K562 (cell line): ENCODE measurements around the gene TSHZ1. TPM values are rescaled to one million over a fixed set of nuclear protein-coding genes. Genes with fewer than 3 reads are reported as not detected.

Source experiments
- AFF1 ChIP-seq, 2 experiments: fragments of 450-650 bp; IDR thresholded peaks; 2 replicates each; pipeline ENCODE4 v1.6.1; 2018; ENCODE audit warnings: mild to moderate bottlenecking in 2 of 2, low read depth in 1 of 2; ENCODE audit not compliant: partially characterized antibody in 2 of 2
- ARID4B ChIP-seq: sonication (generic); formaldehyde crosslinking; IDR thresholded peaks from 2 replicates; pipeline ENCODE4 v1.8.0; 2022; ENCODE audit warnings: mild to moderate bottlenecking, missing genetic modification reagents
- C11orf30 ChIP-seq: fragments of 450-650 bp; IDR thresholded peaks from 2 replicates; pipeline ENCODE4 v1.6.1; 2016; ENCODE audit warnings: low read depth, mild to moderate bottlenecking
- ELF2 ChIP-seq: fragments of 250-450 bp; sonication (Bioruptor Pico); IDR thresholded peaks from 2 replicates; pipeline ENCODE4 v1.5.0; 2021; ENCODE audit warnings: mild to moderate bottlenecking
- EP300 ChIP-seq: IDR thresholded peaks from 2 replicates; pipeline ENCODE4 v1.6.1; 2012; ENCODE audit warnings: low read length, improper control_type of control experiment
- FIP1L1 ChIP-seq: fragments of 200-400 bp; formaldehyde crosslinking; IDR thresholded peaks from 2 replicates; pipeline ENCODE4 v1.6.1; 2018; ENCODE audit warnings: mild to moderate bottlenecking, low read depth, low read length; ENCODE audit not compliant: poor library complexity, severe bottlenecking
- FOXA3 ChIP-seq, 2 experiments: fragments of 450-650 bp in 1 of 2; sonication (generic) in 1 of 2; formaldehyde crosslinking; IDR thresholded peaks in 1 of 2; conservative IDR thresholded peaks in 1 of 2; 2 replicates each; pipeline versions ENCODE4 v1.4.0 to v1.8.0; 2020 to 2022; ENCODE audit warnings: mild to moderate bottlenecking in 2 of 2, missing genetic modification reagents in 1 of 2
- KAT7 ChIP-seq: sonication (generic); formaldehyde crosslinking; IDR thresholded peaks from 2 replicates; pipeline ENCODE4 v1.8.0; 2022; ENCODE audit warnings: missing genetic modification reagents, mild to moderate bottlenecking, borderline replicate concordance
- MAFF ChIP-seq: IDR thresholded peaks from 2 replicates; pipeline ENCODE4 v1.6.1; 2012; ENCODE audit warnings: low read length, improper control_type of control experiment
- MAFK ChIP-seq: IDR thresholded peaks from 2 replicates; pipeline ENCODE4 v1.6.1; 2011; ENCODE audit warnings: low read length, improper control_type of control experiment
- PTRF ChIP-seq: fragments of 450-650 bp; IDR thresholded peaks from 2 replicates; pipeline ENCODE4 v1.6.1; 2016; ENCODE audit warnings: mild to moderate bottlenecking, missing genetic modification characterization, missing compliant biosample characterization
- RCOR1 ChIP-seq, 2 experiments: IDR thresholded peaks; 2 replicates each; pipeline ENCODE4 v1.6.1; 2012; ENCODE audit warnings: low read depth in 2 of 2, low read length in 2 of 2, borderline replicate concordance in 1 of 2, improper control_type of control experiment in 1 of 2
- SREBF1 ChIP-seq: fragments of 150-350 bp; IDR thresholded peaks from 2 replicates; pipeline ENCODE4 v1.6.1; 2014; ENCODE audit warnings: antibody characterized with exemption, low read depth, low read length, borderline replicate concordance
- VEZF1 ChIP-seq: fragments of 200-800 bp; sonication (Bioruptor generic); IDR thresholded peaks from 2 replicates; pipeline ENCODE4 v1.6.1; 2017; ENCODE audit warnings: missing genetic modification characterization, missing compliant biosample characterization
- ZNF316 ChIP-seq: fragments of 450-650 bp; IDR thresholded peaks from 2 replicates; pipeline ENCODE4 v1.6.1; 2016
- ZNF512 ChIP-seq: IDR thresholded peaks from 2 replicates; pipeline ENCODE4 v1.6.1; 2016; ENCODE audit warnings: missing genetic modification characterization, missing compliant biosample characterization
- polyA plus RNA-seq, 8 experiments: library from polyadenylated mRNA; depleted of rRNA in 4 of 8; stranded (reverse) in 5 of 8; unstranded in 3 of 8; fragments of >200 nt; fragmentation: Nextera tagmentation in 2 of 8; fragmentation: Illumina TruSeq in 1 of 8; extraction: Ambion mirVana in 2 of 8; extraction: Trizol in 1 of 8; gene quantifications; 2 replicates each; pipeline versions ENCODE4 v1.2.1 to v1.2.3, GENCODE V29; 2011 to 2014; ENCODE audit warnings: inconsistent platforms in 1 of 8, missing spikeins in 1 of 8
- total RNA-seq, 7 experiments: library from RNA; depleted of rRNA in 6 of 7; stranded (reverse); fragments of >200 nt in 6 of 7; fragmentation: Illumina TruSeq in 2 of 7; extraction: Trizol in 2 of 7; gene quantifications; 2 replicates each; pipeline versions ENCODE4 v1.2.1 to v1.2.3, GENCODE V29; 2011 to 2021; ENCODE audit warnings: low replicate concordance in 1 of 7

Gene TSHZ1
- total and polyA plus RNA-seq, 9 of the 15 experiments (the other 6 are each of a cell fraction or from before 2014, with no cell fraction given) = 1.1 to 7.2 (median 2.7) TPM

GRCh38 chr18:75205514-75206132, 5.0 kb upstream of the TSHZ1 start (continued):
- TF ChIP-seq AFF1 (IDR thresholded peaks at IDR 0.05; ENCODE audit: low read depth in 1 of 2, partially characterized antibody in 2 of 2) = peak in 1 of 2 experiments; percentile 48
- no peak for TF ChIP-seq ARID4B (CRISPR knock-in tag)
- 0 out of 2 replicates have a peak, but pooled peaks have one; percentile 29 for TF ChIP-seq ZNF512 (tag)
- no peak for TF ChIP-seq KAT7 (CRISPR knock-in tag)
- TF ChIP-seq EP300 = peak; percentile 62; the same call in 1 of the 2 replicates
- TF ChIP-seq PTRF (tag) = no peak
- TF ChIP-seq FOXA3 (CRISPR knock-in tag; conservative IDR thresholded peaks at IDR 0.05 in 1 of 2, IDR thresholded peaks at IDR 0.05 in 1 of 2) = no peak
- TF ChIP-seq SREBF1 = no peak
- peak; percentile 75 for TF ChIP-seq C11orf30
- TF ChIP-seq FIP1L1 = no peak
- TF ChIP-seq ELF2 = no peak
- TF ChIP-seq VEZF1 (CRISPR knock-in tag) = peak; percentile 56
- TF ChIP-seq MAFK = peak; percentile 50; the same call in 1 of the 2 replicates
- TF ChIP-seq MAFF = peak; percentile 38; the same call in 1 of the 2 replicates
- TF ChIP-seq RCOR1 (IDR thresholded peaks at IDR 0.05; ENCODE audit: borderline replicate concordance in 1 of 2, low read depth in 2 of 2, low read length in 2 of 2) = 0 out of 4 replicates have a peak, but pooled peaks of 1 of the 2 experiments have one; percentile 10
- peak; percentile 73 for TF ChIP-seq ZNF316
